Measurements from ENCODE around the gene UBE2O. TPM values are rescaled to one million over a fixed set of nuclear protein-coding genes. Genes with fewer than 3 reads are reported as not detected.

The UBE2O gene
- total RNA-seq, 1 donor from 2014 or later, result 25.8 TPM

- no peaks in the 10 kb centered on the region for H3K36me3 ChIP-seq (ENCODE audit: insufficient read depth, low read length)
- peaks cover 7% of the 10 kb centered on the region for H3K9me3 Mint-ChIP-seq (ENCODE audit: unreplicated experiment)
- H3K4me2 ChIP-seq (ENCODE audit: low read length), result no peak overlapping the region
- H3K4me3 Mint-ChIP-seq (ENCODE audit: unreplicated experiment), result no peak overlapping the region
- no peak overlapping the region for H3K27ac Mint-ChIP-seq (ENCODE audit: unreplicated experiment)
- H3K79me2 ChIP-seq (ENCODE audit: insufficient read depth, low read length), result peaks cover 85% of the 10 kb centered on the region
- H2AFZ ChIP-seq (ENCODE audit: low read depth, low read length), result no peak overlapping the region
- peaks cover 17% of the 10 kb centered on the region for H3K4me1 ChIP-seq (ENCODE audit: insufficient read depth, low read length)
- FAIRE-seq (no peak), DNase-seq (ENCODE audit: low read depth) (no peak)
- peaks cover 6% of the 10 kb centered on the region for H3K36me3 Mint-ChIP-seq (ENCODE audit: low read depth, unreplicated experiment)
- TF ChIP-seq CTCF (IDR thresholded peaks at IDR 0.05; ENCODE audit: insufficient read depth, low read depth, low read length) (no peak), EZH2 (IDR thresholded peaks at IDR 0.05; ENCODE audit: insufficient read depth, low read length) (no peak)
- H3K27me3 Mint-ChIP-seq (ENCODE audit: low read depth, unreplicated experiment), result no peaks in the 10 kb centered on the region
- peaks cover 6% of the 10 kb centered on the region for H3K4me1 Mint-ChIP-seq (ENCODE audit: low read depth, unreplicated experiment)
- H4K20me1 ChIP-seq (ENCODE audit: insufficient read depth, low read length), result peaks cover 97% of the 10 kb centered on the region
- no peaks in the 10 kb centered on the region for H3K27me3 ChIP-seq (ENCODE audit: insufficient read depth, low read length)
- H3K4me3 ChIP-seq (ENCODE audit: insufficient read depth, low read depth, low read length), result no peak overlapping the region
- no peaks in the 10 kb centered on the region for H3K9me3 ChIP-seq (ENCODE audit: insufficient read depth, low read depth, low read length)
- H3K9ac ChIP-seq (ENCODE audit: low read length), result no peak overlapping the region
- no peak overlapping the region for H3K27ac ChIP-seq (ENCODE audit: low read depth, low read length)
Observed at GRCh38 chr17:76416457-76416856, 36.5 kb downstream of the UBE2O start.

- Histone ChIP-seq H4K20me1 (ENCODE audit: insufficient read depth, low read length) (peaks cover 96% of the 10 kb centered on the region), H3K36me3 (ENCODE audit: insufficient read depth, low read length) (no peaks in the 10 kb centered on the region), H3K9me3 (ENCODE audit: insufficient read depth, low read depth, low read length) (no peaks in the 10 kb centered on the region), H3K9ac (ENCODE audit: low read length) (no peak overlapping the region), H3K4me2 (ENCODE audit: low read length) (no peak overlapping the region), H3K4me1 (ENCODE audit: insufficient read depth, low read length) (peaks cover 17% of the 10 kb centered on the region), H3K27ac (ENCODE audit: low read depth, low read length) (no peak overlapping the region), H2AFZ (ENCODE audit: low read depth, low read length) (no peak overlapping the region), H3K79me2 (ENCODE audit: insufficient read depth, low read length) (peaks cover 85% of the 10 kb centered on the region), H3K4me3 (ENCODE audit: insufficient read depth, low read depth, low read length) (no peak overlapping the region), H3K27me3 (ENCODE audit: insufficient read depth, low read length) (no peaks in the 10 kb centered on the region)
- Mint-ChIP-seq H3K27ac (ENCODE audit: unreplicated experiment) (no peak overlapping the region), H3K27me3 (ENCODE audit: low read depth, unreplicated experiment) (no peaks in the 10 kb centered on the region), H3K36me3 (ENCODE audit: low read depth, unreplicated experiment) (peaks cover 6% of the 10 kb centered on the region), H3K4me3 (ENCODE audit: unreplicated experiment) (no peak overlapping the region), H3K9me3 (ENCODE audit: unreplicated experiment) (peaks cover 6% of the 10 kb centered on the region), H3K4me1 (ENCODE audit: low read depth, unreplicated experiment) (peaks cover 5% of the 10 kb centered on the region)
- FAIRE-seq, result no peak
- TF ChIP-seq CTCF (IDR thresholded peaks at IDR 0.05; ENCODE audit: insufficient read depth, low read depth, low read length) (no peak), EZH2 (IDR thresholded peaks at IDR 0.05; ENCODE audit: insufficient read depth, low read length) (no peak)
- no peak for DNase-seq (ENCODE audit: low read depth)
Observed at GRCh38 chr17:76415786-76416185, 37.2 kb downstream of the UBE2O start.

- Histone ChIP-seq H3K4me2 (ENCODE audit: low read length) (peak overlapping the region; percentile 26), H3K27me3 (ENCODE audit: insufficient read depth, low read length) (no peaks in the 10 kb centered on the region), H4K20me1 (ENCODE audit: insufficient read depth, low read length) (peaks cover 96% of the 10 kb centered on the region), H3K9ac (ENCODE audit: low read length) (no peak overlapping the region), H3K27ac (ENCODE audit: low read depth, low read length) (no peak overlapping the region), H3K4me1 (ENCODE audit: insufficient read depth, low read length) (peaks cover 7% of the 10 kb centered on the region), H2AFZ (ENCODE audit: low read depth, low read length) (no peak overlapping the region), H3K9me3 (ENCODE audit: insufficient read depth, low read depth, low read length) (no peaks in the 10 kb centered on the region), H3K36me3 (ENCODE audit: insufficient read depth, low read length) (no peaks in the 10 kb centered on the region), H3K4me3 (ENCODE audit: insufficient read depth, low read depth, low read length) (no peak overlapping the region), H3K79me2 (ENCODE audit: insufficient read depth, low read length) (peaks cover 84% of the 10 kb centered on the region)
- Mint-ChIP-seq H3K27me3 (ENCODE audit: low read depth, unreplicated experiment) (no peaks in the 10 kb centered on the region), H3K4me1 (ENCODE audit: low read depth, unreplicated experiment) (peaks cover 3% of the 10 kb centered on the region), H3K27ac (ENCODE audit: unreplicated experiment) (no peak overlapping the region), H3K4me3 (ENCODE audit: unreplicated experiment) (no peak overlapping the region), H3K36me3 (ENCODE audit: low read depth, unreplicated experiment) (peaks cover 6% of the 10 kb centered on the region), H3K9me3 (ENCODE audit: unreplicated experiment) (no peaks in the 10 kb centered on the region)
- DNase-seq (ENCODE audit: low read depth), result peak; percentile 62
- no peak for TF ChIP-seq CTCF (IDR thresholded peaks at IDR 0.05; ENCODE audit: insufficient read depth, low read depth, low read length)
- no peak for TF ChIP-seq EZH2 (IDR thresholded peaks at IDR 0.05; ENCODE audit: insufficient read depth, low read length)
- FAIRE-seq, result no peak
Observed at GRCh38 chr17:76414334-76415295, 38.3 kb downstream of the UBE2O start.
